Smooth muscle cell (in vitro differentiated cells): ENCODE results near the gene VAPB. TPM values are rescaled to one million over a fixed set of nuclear protein-coding genes. Genes with fewer than 3 reads are reported as not detected.

Experiments used
- DNase-seq: peaks from one replicate; lab custom pipeline; 2025; ENCODE audit not compliant: unreplicated experiment; lab: John Stamatoyannopoulos, UW
- H2AFZ ChIP-seq: fragments of 200-600 bp; sonication (generic); 2 replicates; pipeline ENCODE4 v1.6.0; 2016; ENCODE audit warnings: antibody characterized with exemption, low read depth, mild to moderate bottlenecking
- H3F3A ChIP-seq: fragments of 200-600 bp; sonication (generic); 2 replicates; pipeline ENCODE4 v1.6.0; 2017; ENCODE audit warnings: antibody characterized with exemption, low read depth
- H3K27ac ChIP-seq: fragments of 200-600 bp; sonication (generic); 2 replicates; pipeline ENCODE4 v1.5.1; 2016; ENCODE audit warnings: low read depth, mild to moderate bottlenecking
- H3K27me3 ChIP-seq: fragments of 200-600 bp; sonication (generic); 2 replicates; pipeline ENCODE4 v1.6.1; 2016; ENCODE audit warnings: low read depth, mild to moderate bottlenecking
- H3K36me3 ChIP-seq: fragments of 200-600 bp; sonication (generic); 2 replicates; pipeline ENCODE4 v1.5.1; 2016; ENCODE audit warnings: low read depth
- H3K4me1 ChIP-seq: fragments of 200-600 bp; sonication (generic); 2 replicates; pipeline ENCODE4 v1.5.1; 2016; ENCODE audit warnings: low read depth
- H3K4me2 ChIP-seq: fragments of 200-600 bp; sonication (generic); 2 replicates; pipeline ENCODE4 v1.6.0; 2016; ENCODE audit warnings: mild to moderate bottlenecking
- H3K4me3 ChIP-seq: fragments of 200-600 bp; sonication (generic); 2 replicates; pipeline ENCODE4 v1.5.1; 2016; ENCODE audit warnings: mild to moderate bottlenecking
- H3K79me2 ChIP-seq: fragments of 200-600 bp; sonication (generic); 2 replicates; pipeline ENCODE4 v1.6.0; 2016; ENCODE audit warnings: low read depth, mild to moderate bottlenecking
- H3K9ac ChIP-seq: fragments of 200-600 bp; sonication (generic); 2 replicates; pipeline ENCODE4 v1.6.0; 2016; ENCODE audit warnings: low read depth
- H3K9me3 ChIP-seq: fragments of 200-600 bp; sonication (generic); replicated peaks from 2 replicates; pipeline ENCODE4 v1.5.1; 2016; ENCODE audit warnings: low read depth
- H4K20me1 ChIP-seq: fragments of 200-600 bp; sonication (generic); 2 replicates; pipeline ENCODE4 v1.6.0; 2016; ENCODE audit warnings: low read depth
- CTCF ChIP-seq: fragments of 200-600 bp; sonication (generic); IDR thresholded peaks from 2 replicates; pipeline ENCODE4 v1.5.1; 2017; ENCODE audit warnings: borderline replicate concordance, mild to moderate bottlenecking, antibody characterized with exemption; ENCODE audit not compliant: insufficient read depth, poor library complexity, severe bottlenecking
- WGBS: methylation state at CpG from one replicate; pipeline ENCODE4 v1.1.7; 2016; ENCODE audit warnings: low lambda C conversion rate; 5-methylcytosine and 5-hydroxymethylcytosine counted together
- polyA plus RNA-seq: library from polyadenylated mRNA; unstranded; fragments of >200 nt; fragmentation: Nextera tagmentation; extraction: Ambion mirVana; gene quantifications from 2 replicates; pipeline ENCODE4 v1.2.1, GENCODE V29; 2016
- total RNA-seq: library from RNA; depleted of rRNA; stranded (reverse); fragments of >200 nt; gene quantifications from 2 replicates; pipeline ENCODE4 v1.2.3, GENCODE V29; 2014

Gene VAPB
- total and polyA plus RNA-seq, 2 experiments from 2014 or later, result 14.9 to 28.2 TPM

GRCh38 chr20:58359441-58359840 lies 29.6 kb upstream of the VAPB start:
- no peak for TF ChIP-seq CTCF
- Histone ChIP-seq H2AFZ (no peak overlapping the region), H3K9me3 (no peaks in the 10 kb centered on the region), H3K4me3 (no peak overlapping the region), H3K27me3 (no peaks in the 10 kb centered on the region), H4K20me1 (no peaks in the 10 kb centered on the region), H3F3A (no peaks in the 10 kb centered on the region), H3K27ac (no peak overlapping the region), H3K4me1 (no peaks in the 10 kb centered on the region), H3K36me3 (peaks cover 17% of the 10 kb centered on the region), H3K9ac (no peak overlapping the region), H3K4me2 (no peak overlapping the region), H3K79me2 (no peaks in the 10 kb centered on the region)
- WGBS, result 78% methylated on average over 8 of the region's 8 CpGs
- no peak for DNase-seq

GRCh38 chr20:58360936-58361335 lies 28.1 kb upstream of the VAPB start:
- Histone ChIP-seq H3K4me1 (no peaks in the 10 kb centered on the region), H3K9ac (no peak overlapping the region), H3K36me3 (peaks cover 13% of the 10 kb centered on the region), H3K79me2 (no peaks in the 10 kb centered on the region), H3K9me3 (no peaks in the 10 kb centered on the region), H3K4me2 (no peak overlapping the region), H3K27me3 (no peaks in the 10 kb centered on the region), H2AFZ (no peak overlapping the region), H3K4me3 (no peak overlapping the region), H4K20me1 (no peaks in the 10 kb centered on the region), H3K27ac (no peak overlapping the region), H3F3A (no peaks in the 10 kb centered on the region)
- TF ChIP-seq CTCF, result no peak
- DNase-seq, result no peak

- Histone ChIP-seq H3K4me2 (no peak overlapping the region), H3K27ac (no peak overlapping the region), H3K9ac (no peak overlapping the region), H4K20me1 (peaks cover 6% of the 10 kb centered on the region), H3F3A (no peaks in the 10 kb centered on the region), H3K4me1 (no peaks in the 10 kb centered on the region), H3K27me3 (no peaks in the 10 kb centered on the region), H3K4me3 (no peak overlapping the region), H3K79me2 (no peaks in the 10 kb centered on the region), H2AFZ (no peak overlapping the region), H3K9me3 (no peaks in the 10 kb centered on the region), H3K36me3 (peaks cover 13% of the 10 kb centered on the region)
- TF ChIP-seq CTCF, result no peak
- DNase-seq, result no peak
- WGBS, result 83% methylated on average over 9 of the region's 9 CpGs
Measured at GRCh38 chr20:58361481-58362205, 27.4 kb upstream of the VAPB start.

GRCh38 chr20:58362206-58362516 lies 26.9 kb upstream of the VAPB start:
- 100% methylated on average over 1 of the region's 1 CpG for WGBS

More at GRCh38 chr20:58362206-58362516, 26.9 kb upstream of the VAPB start:
- H3K9me3 ChIP-seq, result no peaks in the 10 kb centered on the region
- H3F3A ChIP-seq, result no peaks in the 10 kb centered on the region
- no peak for TF ChIP-seq CTCF
- H3K9ac ChIP-seq, result no peak overlapping the region
- H3K4me1 ChIP-seq, result no peaks in the 10 kb centered on the region
- H3K27ac ChIP-seq, result no peak overlapping the region
- no peaks in the 10 kb centered on the region for H3K79me2 ChIP-seq
- no peak overlapping the region for H3K4me2 ChIP-seq
- H3K4me3 ChIP-seq, result no peak overlapping the region
- H3K27me3 ChIP-seq, result no peaks in the 10 kb centered on the region
- peaks cover 13% of the 10 kb centered on the region for H3K36me3 ChIP-seq
- peaks cover 8% of the 10 kb centered on the region for H4K20me1 ChIP-seq
- DNase-seq, result no peak
- H2AFZ ChIP-seq, result no peak overlapping the region
